Astrocyte (in vitro differentiated cells and primary cell): Measurements from ENCODE around the gene CCT8. TPM values are rescaled to one million over a fixed set of nuclear protein-coding genes. Genes with fewer than 3 reads are reported as not detected.

Source experiments
- DNase-seq: peaks from one replicate; pipeline ENCODE4 v3.0.0-alpha.2; 2010; ENCODE audit warnings: low read depth
- FAIRE-seq: peaks from 2 replicates; lab custom pipeline; 2011; peaks lifted over from hg19 to GRCh38; lab: Jason Lieb, UNC
- H2AFZ ChIP-seq: 2 replicates; pipeline ENCODE4 v1.6.0; 2012; ENCODE audit warnings: low read depth, low read length, inconsistent platforms
- H3K27ac ChIP-seq: 2 replicates; pipeline ENCODE4 v1.5.1; 2011; ENCODE audit warnings: low read depth, low read length, inconsistent platforms
- H3K27me3 ChIP-seq: 2 replicates; pipeline ENCODE4 v1.6.0; 2011; ENCODE audit warnings: low read length, inconsistent platforms; ENCODE audit not compliant: insufficient read depth
- H3K36me3 ChIP-seq: 2 replicates; pipeline ENCODE4 v1.5.1; 2011; ENCODE audit warnings: low read length, inconsistent platforms; ENCODE audit not compliant: insufficient read depth
- H3K4me1 ChIP-seq: 2 replicates; pipeline ENCODE4 v1.5.1; 2011; ENCODE audit warnings: low read length, inconsistent platforms; ENCODE audit not compliant: insufficient read depth
- H3K4me2 ChIP-seq: 2 replicates; pipeline ENCODE4 v1.6.0; 2012; ENCODE audit warnings: low read length, inconsistent platforms
- H3K4me3 ChIP-seq: 2 replicates; pipeline ENCODE4 v1.5.1; 2011; ENCODE audit warnings: low read depth, mild to moderate bottlenecking, low read length, inconsistent platforms; ENCODE audit not compliant: insufficient read depth
- H3K79me2 ChIP-seq: 2 replicates; pipeline ENCODE4 v1.6.0; 2012; ENCODE audit warnings: mild to moderate bottlenecking, low read length, inconsistent platforms; ENCODE audit not compliant: insufficient read depth
- H3K9ac ChIP-seq: 2 replicates; pipeline ENCODE4 v1.6.0; 2012; ENCODE audit warnings: mild to moderate bottlenecking, low read length, inconsistent platforms
- H3K9me3 ChIP-seq: 2 replicates; pipeline ENCODE4 v1.5.1; 2012; ENCODE audit warnings: low read depth, mild to moderate bottlenecking, low read length, inconsistent platforms; ENCODE audit not compliant: insufficient read depth
- H4K20me1 ChIP-seq: 2 replicates; pipeline ENCODE4 v1.6.0; 2012; ENCODE audit warnings: low read length, inconsistent platforms; ENCODE audit not compliant: insufficient read depth
- H3K27ac Mint-ChIP-seq: one replicate; pipeline ENCODE4 v1.8.0; 2021; ENCODE audit warnings: mild to moderate bottlenecking, mixed read lengths; ENCODE audit not compliant: unreplicated experiment
- H3K27me3 Mint-ChIP-seq: one replicate; pipeline ENCODE4 v1.8.0; 2021; ENCODE audit warnings: low read depth, mixed read lengths; ENCODE audit not compliant: unreplicated experiment
- H3K36me3 Mint-ChIP-seq: one replicate; pipeline ENCODE4 v1.8.0; 2021; ENCODE audit warnings: low read depth, mixed read lengths; ENCODE audit not compliant: unreplicated experiment
- H3K4me1 Mint-ChIP-seq: one replicate; pipeline ENCODE4 v1.8.0; 2021; ENCODE audit warnings: low read depth, mixed read lengths; ENCODE audit not compliant: unreplicated experiment
- H3K4me3 Mint-ChIP-seq: one replicate; pipeline ENCODE4 v1.8.0; 2021; ENCODE audit warnings: mild to moderate bottlenecking, moderate library complexity, mixed read lengths; ENCODE audit not compliant: unreplicated experiment
- H3K9me3 Mint-ChIP-seq: one replicate; pipeline ENCODE4 v1.8.0; 2021; ENCODE audit warnings: mild to moderate bottlenecking, mixed read lengths; ENCODE audit not compliant: unreplicated experiment
- CTCF ChIP-seq: IDR thresholded peaks from 2 replicates; pipeline ENCODE4 v1.5.1; 2011; ENCODE audit warnings: low read depth, mild to moderate bottlenecking, inconsistent platforms, low read length, moderate library complexity; ENCODE audit not compliant: insufficient read depth
- EZH2 ChIP-seq: IDR thresholded peaks from 2 replicates; pipeline ENCODE4 v1.6.1; 2012; ENCODE audit warnings: mild to moderate bottlenecking, low read length, inconsistent platforms; ENCODE audit not compliant: insufficient read depth
- total RNA-seq: library from RNA; stranded (reverse); gene quantifications from 2 replicates; pipeline ENCODE4 v1.2.1, GENCODE V29; 2021

Gene CCT8
- total RNA-seq, 1 donor from 2014 or later, result 198 TPM

- H4K20me1 ChIP-seq, result peaks cover 33% of the 10 kb centered on the region
- peak overlapping the region; percentile 80 for H2AFZ ChIP-seq
- no peak for FAIRE-seq
- Mint-ChIP-seq H3K4me3 (peak overlapping the region; percentile 100), H3K4me1 (peaks cover 10% of the 10 kb centered on the region), H3K27ac (peak overlapping the region; percentile 99), H3K9me3 (no peaks in the 10 kb centered on the region), H3K27me3 (no peaks in the 10 kb centered on the region), H3K36me3 (no peaks in the 10 kb centered on the region)
- H3K27me3 ChIP-seq, result no peaks in the 10 kb centered on the region
- H3K9me3 ChIP-seq, result no peaks in the 10 kb centered on the region
- DNase-seq, result peak; percentile 34
- H3K4me3 ChIP-seq, result peak overlapping the region; percentile 94
- H3K4me2 ChIP-seq, result peak overlapping the region; percentile 92
- H3K9ac ChIP-seq, result peak overlapping the region; percentile 99
- H3K27ac ChIP-seq, result peak overlapping the region; percentile 95
- H3K79me2 ChIP-seq, result peaks cover 57% of the 10 kb centered on the region
- TF ChIP-seq EZH2, result no peak
- no peak for TF ChIP-seq CTCF
- peaks cover 27% of the 10 kb centered on the region for H3K4me1 ChIP-seq
- peaks cover 14% of the 10 kb centered on the region for H3K36me3 ChIP-seq
Measured at GRCh38 chr21:29072873-29073221, 601 bp downstream of the CCT8 start.

- no peak overlapping the region for H3K9ac ChIP-seq
- H3K36me3 ChIP-seq, result peaks cover 75% of the 10 kb centered on the region
- H3K4me3 ChIP-seq, result no peak overlapping the region
- Mint-ChIP-seq H3K36me3 (peaks cover 11% of the 10 kb centered on the region), H3K9me3 (no peaks in the 10 kb centered on the region), H3K27ac (no peak overlapping the region), H3K4me3 (no peak overlapping the region), H3K4me1 (peaks cover 1% of the 10 kb centered on the region), H3K27me3 (no peaks in the 10 kb centered on the region)
- H3K27me3 ChIP-seq, result no peaks in the 10 kb centered on the region
- H3K4me2 ChIP-seq, result no peak overlapping the region
- H3K27ac ChIP-seq, result no peak overlapping the region
- no peak overlapping the region for H2AFZ ChIP-seq
- FAIRE-seq (no peak), DNase-seq (no peak)
- peaks cover 30% of the 10 kb centered on the region for H3K79me2 ChIP-seq
- TF ChIP-seq EZH2 (no peak), CTCF (no peak)
- H3K9me3 ChIP-seq, result no peaks in the 10 kb centered on the region
- peaks cover 8% of the 10 kb centered on the region for H4K20me1 ChIP-seq
- no peaks in the 10 kb centered on the region for H3K4me1 ChIP-seq
Measured at GRCh38 chr21:29064850-29065481, 8.5 kb downstream of the CCT8 start.

- no peak overlapping the region for H3K27ac ChIP-seq
- no peak for TF ChIP-seq CTCF
- no peak for TF ChIP-seq EZH2
- no peak overlapping the region for H3K4me2 ChIP-seq
- no peak overlapping the region for H3K27ac Mint-ChIP-seq
- no peak overlapping the region for H3K9ac ChIP-seq
- DNase-seq, result peak; percentile 12
- H3K36me3 Mint-ChIP-seq, result peaks cover 6% of the 10 kb centered on the region
- no peak for FAIRE-seq
- H3K27me3 ChIP-seq, result no peaks in the 10 kb centered on the region
- no peak overlapping the region for H3K4me3 ChIP-seq
- peaks cover 9% of the 10 kb centered on the region for H3K4me1 Mint-ChIP-seq
- no peaks in the 10 kb centered on the region for H3K79me2 ChIP-seq
- peaks cover 46% of the 10 kb centered on the region for H3K36me3 ChIP-seq
- H3K9me3 ChIP-seq, result no peaks in the 10 kb centered on the region
- no peaks in the 10 kb centered on the region for H3K27me3 Mint-ChIP-seq
- H3K4me3 Mint-ChIP-seq, result no peak overlapping the region
- H2AFZ ChIP-seq, result no peak overlapping the region
- H3K9me3 Mint-ChIP-seq, result no peaks in the 10 kb centered on the region
- H4K20me1 ChIP-seq, result peaks cover 5% of the 10 kb centered on the region
- H3K4me1 ChIP-seq, result no peaks in the 10 kb centered on the region
Measured at GRCh38 chr21:29056538-29057050, 16.9 kb downstream of the CCT8 start.
